Fibroblast of the aortic adventitia (primary cell): ENCODE data around the gene LPIN3. TPM values are rescaled to one million over a fixed set of nuclear protein-coding genes. Genes with fewer than 3 reads are reported as not detected.

ENCODE experiments used
- DNase-seq: peaks from one replicate; pipeline ENCODE4 v3.0.0-alpha.2; 2010; ENCODE audit warnings: low read depth
- H3K4me3 ChIP-seq: 2 replicates; pipeline ENCODE4 v1.5.1; 2011; ENCODE audit warnings: low read depth, mild to moderate bottlenecking, control low read depth, low read length, moderate library complexity
- CTCF ChIP-seq: IDR thresholded peaks from 2 replicates; pipeline ENCODE4 v1.5.1; 2011; ENCODE audit warnings: mild to moderate bottlenecking, low read length, control low read depth, inconsistent platforms; ENCODE audit not compliant: insufficient read depth
- total RNA-seq: library from RNA; depleted of rRNA; stranded (reverse); fragments of >200 nt; gene quantifications from 2 replicates; pipeline ENCODE4 v1.2.3, GENCODE V29; 2012; ENCODE audit warnings: low replicate concordance

Gene LPIN3
- total RNA-seq, 1 donor = 3.4 TPM

GRCh38 chr20:41373251-41373783, 32.7 kb downstream of the LPIN3 start:
- TF ChIP-seq CTCF = no peak
- H3K4me3 ChIP-seq = no peak overlapping the region
- no peak for DNase-seq

- H3K4me3 ChIP-seq = no peak overlapping the region
- no peak for TF ChIP-seq CTCF
- no peak for DNase-seq
These were observed 33.6 kb downstream of the LPIN3 start for GRCh38 chr20:41373931-41374920.

DNA sequence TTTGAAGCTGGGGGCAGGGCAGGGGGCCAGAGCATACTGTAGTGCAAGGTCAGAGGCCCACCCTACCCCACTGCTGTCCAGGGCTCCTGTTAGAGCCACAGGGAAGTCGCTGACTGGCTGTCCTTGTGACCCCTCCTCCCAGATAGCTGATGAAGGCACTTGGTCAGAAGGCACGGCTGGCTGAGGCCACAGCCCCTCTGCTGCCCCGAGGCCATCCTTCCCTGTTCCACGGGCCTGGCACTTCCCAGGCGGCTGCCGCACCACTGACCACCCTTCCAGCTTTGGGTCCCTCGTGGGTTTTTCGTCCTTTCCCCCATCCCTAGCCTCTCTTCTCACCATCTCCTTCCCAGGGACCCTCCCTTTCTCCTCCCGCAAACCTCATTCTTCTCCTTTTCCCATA, 35.2 kb downstream of the LPIN3 start:
- no peak for DNase-seq
- H3K4me3 ChIP-seq = no peak overlapping the region
- no peak for TF ChIP-seq CTCF

DNA sequence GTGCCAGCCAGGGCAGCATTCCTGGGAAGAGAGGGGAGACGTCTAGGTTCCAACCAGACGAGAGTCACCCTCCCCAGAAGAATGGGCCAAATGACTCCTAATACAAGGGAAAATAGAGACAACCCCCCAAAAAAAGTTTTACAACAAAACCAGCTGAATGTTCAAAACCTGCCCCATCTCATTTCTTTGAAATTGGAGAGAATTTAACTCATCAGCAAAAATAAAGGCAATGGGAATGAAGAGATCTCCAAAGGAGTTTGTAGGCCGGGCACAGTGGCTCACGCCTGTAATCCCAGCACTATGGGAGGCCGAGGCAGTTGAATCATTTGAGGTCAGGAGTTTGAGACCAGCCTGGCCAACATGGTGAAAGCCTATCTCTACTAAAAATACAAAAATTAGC, 35.7 kb downstream of the LPIN3 start:
- no peak overlapping the region for H3K4me3 ChIP-seq
- DNase-seq = no peak
- TF ChIP-seq CTCF = no peak

DNA sequence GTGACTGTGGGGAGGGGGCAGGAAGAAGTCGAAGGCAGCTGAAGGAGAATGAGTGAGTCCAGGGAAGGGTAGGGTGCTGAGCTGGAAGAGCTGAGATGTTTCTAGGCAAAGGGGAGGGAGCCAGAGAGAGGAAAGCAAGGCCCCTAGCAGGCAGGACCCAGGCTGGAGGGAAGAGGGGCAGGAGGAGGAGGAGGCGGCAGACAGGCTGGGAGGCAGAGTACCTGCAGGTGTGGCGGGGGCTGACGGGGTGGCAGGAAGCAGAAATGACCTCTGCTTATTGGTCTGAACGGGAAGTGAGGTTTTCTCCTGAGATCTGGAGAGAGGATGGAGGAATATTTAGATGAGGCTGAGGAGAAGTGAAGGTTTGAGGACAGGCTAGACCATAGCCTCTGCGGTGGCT, 36.7 kb downstream of the LPIN3 start:
- TF ChIP-seq CTCF = no peak
- DNase-seq = no peak
- H3K4me3 ChIP-seq = no peak overlapping the region

GRCh38 chr20:41379551-41379950, 38.9 kb downstream of the LPIN3 start:
- no peak overlapping the region for H3K4me3 ChIP-seq

More at GRCh38 chr20:41379551-41379950, 38.9 kb downstream of the LPIN3 start:
- no peak for TF ChIP-seq CTCF
- no peak for DNase-seq
